GM12865 (cell line): ENCODE measurements around the gene SLC16A2.

Experiments
- DNase-seq: peaks from one replicate; pipeline ENCODE4 v3.0.0; 2010; ENCODE audit warnings: low read depth
- H3K4me3 ChIP-seq: 2 replicates; pipeline ENCODE4 v1.5.1; 2011; ENCODE audit warnings: mild to moderate bottlenecking, low read depth, low read length, control low read depth
- TF ChIP-seq, protein P1 (sequence below): IDR thresholded peaks from 2 replicates; pipeline ENCODE4 v1.5.1; 2011; ENCODE audit warnings: low read length, control low read depth, low read depth, inconsistent platforms; ENCODE audit not compliant: insufficient read depth; ENCODE audit errors: missing control alignments

The SLC16A2 gene

DNA sequence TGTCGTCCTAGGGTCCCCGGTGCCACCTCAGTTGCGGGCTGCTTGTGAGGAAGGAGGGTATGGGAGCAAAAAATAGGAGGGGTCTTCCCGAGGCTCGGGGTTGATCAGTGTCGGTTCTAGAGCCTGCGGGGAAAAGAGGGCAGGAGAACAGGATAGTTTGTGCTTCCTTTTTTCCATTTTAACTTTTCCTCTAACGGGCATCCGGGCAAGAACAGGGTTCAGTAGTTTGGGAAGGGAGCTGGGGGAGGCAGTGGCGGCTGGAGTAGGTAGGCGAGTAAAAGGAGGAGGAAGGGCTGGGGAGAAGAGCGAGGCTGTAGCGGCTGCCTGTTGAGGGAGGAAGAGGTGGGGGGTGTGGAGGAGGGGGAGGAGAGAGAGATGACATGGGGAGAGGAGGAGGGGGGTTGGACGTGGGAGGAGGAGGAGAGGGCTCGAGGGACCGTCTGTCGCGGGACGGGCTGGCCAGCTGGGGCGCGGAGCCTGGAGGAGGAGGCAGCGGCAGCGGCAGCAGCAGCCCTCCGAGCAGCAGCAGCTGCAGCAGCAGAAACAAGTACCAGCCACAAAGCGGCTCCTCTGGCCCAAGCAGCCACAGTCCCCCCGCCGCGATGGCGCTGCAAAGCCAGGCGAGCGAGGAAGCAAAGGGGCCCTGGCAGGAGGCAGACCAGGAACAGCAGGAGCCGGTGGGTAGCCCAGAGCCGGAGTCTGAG is at the start of gene SLC16A2:
SLC16A2 (plus strand) TSS at position 458 of the 704 bp plus-strand sequence; CDS start at position 603, 145 bp downstream.
- H3K4me3 ChIP-seq, result no peak within 1 kb of the TSS
- peak; percentile 17 for DNase-seq
- TF ChIP-seq, protein P1, sequence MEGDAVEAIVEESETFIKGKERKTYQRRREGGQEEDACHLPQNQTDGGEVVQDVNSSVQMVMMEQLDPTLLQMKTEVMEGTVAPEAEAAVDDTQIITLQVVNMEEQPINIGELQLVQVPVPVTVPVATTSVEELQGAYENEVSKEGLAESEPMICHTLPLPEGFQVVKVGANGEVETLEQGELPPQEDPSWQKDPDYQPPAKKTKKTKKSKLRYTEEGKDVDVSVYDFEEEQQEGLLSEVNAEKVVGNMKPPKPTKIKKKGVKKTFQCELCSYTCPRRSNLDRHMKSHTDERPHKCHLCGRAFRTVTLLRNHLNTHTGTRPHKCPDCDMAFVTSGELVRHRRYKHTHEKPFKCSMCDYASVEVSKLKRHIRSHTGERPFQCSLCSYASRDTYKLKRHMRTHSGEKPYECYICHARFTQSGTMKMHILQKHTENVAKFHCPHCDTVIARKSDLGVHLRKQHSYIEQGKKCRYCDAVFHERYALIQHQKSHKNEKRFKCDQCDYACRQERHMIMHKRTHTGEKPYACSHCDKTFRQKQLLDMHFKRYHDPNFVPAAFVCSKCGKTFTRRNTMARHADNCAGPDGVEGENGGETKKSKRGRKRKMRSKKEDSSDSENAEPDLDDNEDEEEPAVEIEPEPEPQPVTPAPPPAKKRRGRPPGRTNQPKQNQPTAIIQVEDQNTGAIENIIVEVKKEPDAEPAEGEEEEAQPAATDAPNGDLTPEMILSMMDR, result no peak

- no peak for DNase-seq
- no peak overlapping the region for H3K4me3 ChIP-seq
- TF ChIP-seq, protein P1, result no peak
Measured at GRCh38 chrX:74372272-74372671, 49.0 kb upstream of the SLC16A2 start.

- no peak overlapping the region for H3K4me3 ChIP-seq
- DNase-seq, result no peak
- TF ChIP-seq, protein P1, result no peak
Measured at GRCh38 chrX:74377282-74377681, 44.0 kb upstream of the SLC16A2 start.

DNA sequence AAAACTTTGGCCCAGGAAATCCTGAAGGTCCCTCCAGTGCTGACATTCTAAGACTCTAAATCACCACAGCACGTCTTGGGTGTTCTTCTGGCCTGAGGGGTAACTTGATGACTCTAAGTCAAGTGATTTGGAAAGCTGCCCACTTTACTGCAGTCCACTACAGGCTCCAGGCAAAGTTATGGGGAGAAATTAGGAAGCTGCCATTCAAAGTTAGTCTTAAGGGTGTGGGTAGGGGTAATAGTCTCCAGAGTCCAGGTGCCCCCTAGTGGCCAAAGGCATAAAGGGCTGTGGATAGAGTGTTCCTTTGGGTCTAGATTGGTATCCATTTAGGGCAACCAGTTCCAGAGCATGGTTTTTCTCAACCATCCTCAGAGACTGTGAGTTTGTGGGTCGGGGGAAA is 38.7 kb upstream of the SLC16A2 start:
- TF ChIP-seq, protein P1, result peak; percentile 73
- H3K4me3 ChIP-seq, result no peak overlapping the region
- DNase-seq, result peak; percentile 49

- DNase-seq, result peak; percentile 27
- no peak overlapping the region for H3K4me3 ChIP-seq
- TF ChIP-seq, protein P1, result peak; percentile 30
Measured at GRCh38 chrX:74383611-74384010, 37.7 kb upstream of the SLC16A2 start.

GRCh38 chrX:74389016-74389722 is 32.1 kb upstream of the SLC16A2 start:
- H3K4me3 ChIP-seq, result no peak overlapping the region
- no peak for DNase-seq
- TF ChIP-seq, protein P1, result no peak
